Subcutaneous adipose tissue (tissue), 4 donors: ENCODE data around the gene S100PBP. TPM values are rescaled to one million over a fixed set of nuclear protein-coding genes. Genes with fewer than 3 reads are reported as not detected.

Source experiments
- total RNA-seq, 4 donors: library from RNA; depleted of rRNA; stranded (reverse); fragments of >200 nt; gene quantifications; one replicate each; pipeline ENCODE4 v1.1.0, GENCODE V29; 2016
- TF ChIP-seq, protein P1 (sequence below): fragments of 450-650 bp; IDR thresholded peaks from one replicate; pipeline ENCODE4 v1.5.1; 2016; ENCODE audit warnings: low read depth, mild to moderate bottlenecking, control low read depth, antibody characterized with exemption, moderate library complexity

Gene S100PBP
- total RNA-seq, 4 donors from 2014 or later, result 21.2 to 46.6 (median 37.3) TPM

GRCh38 chr1:32791881-32792280, 25.6 kb upstream of the S100PBP start:
- TF ChIP-seq, protein P1, sequence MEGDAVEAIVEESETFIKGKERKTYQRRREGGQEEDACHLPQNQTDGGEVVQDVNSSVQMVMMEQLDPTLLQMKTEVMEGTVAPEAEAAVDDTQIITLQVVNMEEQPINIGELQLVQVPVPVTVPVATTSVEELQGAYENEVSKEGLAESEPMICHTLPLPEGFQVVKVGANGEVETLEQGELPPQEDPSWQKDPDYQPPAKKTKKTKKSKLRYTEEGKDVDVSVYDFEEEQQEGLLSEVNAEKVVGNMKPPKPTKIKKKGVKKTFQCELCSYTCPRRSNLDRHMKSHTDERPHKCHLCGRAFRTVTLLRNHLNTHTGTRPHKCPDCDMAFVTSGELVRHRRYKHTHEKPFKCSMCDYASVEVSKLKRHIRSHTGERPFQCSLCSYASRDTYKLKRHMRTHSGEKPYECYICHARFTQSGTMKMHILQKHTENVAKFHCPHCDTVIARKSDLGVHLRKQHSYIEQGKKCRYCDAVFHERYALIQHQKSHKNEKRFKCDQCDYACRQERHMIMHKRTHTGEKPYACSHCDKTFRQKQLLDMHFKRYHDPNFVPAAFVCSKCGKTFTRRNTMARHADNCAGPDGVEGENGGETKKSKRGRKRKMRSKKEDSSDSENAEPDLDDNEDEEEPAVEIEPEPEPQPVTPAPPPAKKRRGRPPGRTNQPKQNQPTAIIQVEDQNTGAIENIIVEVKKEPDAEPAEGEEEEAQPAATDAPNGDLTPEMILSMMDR, result no peak

DNA sequence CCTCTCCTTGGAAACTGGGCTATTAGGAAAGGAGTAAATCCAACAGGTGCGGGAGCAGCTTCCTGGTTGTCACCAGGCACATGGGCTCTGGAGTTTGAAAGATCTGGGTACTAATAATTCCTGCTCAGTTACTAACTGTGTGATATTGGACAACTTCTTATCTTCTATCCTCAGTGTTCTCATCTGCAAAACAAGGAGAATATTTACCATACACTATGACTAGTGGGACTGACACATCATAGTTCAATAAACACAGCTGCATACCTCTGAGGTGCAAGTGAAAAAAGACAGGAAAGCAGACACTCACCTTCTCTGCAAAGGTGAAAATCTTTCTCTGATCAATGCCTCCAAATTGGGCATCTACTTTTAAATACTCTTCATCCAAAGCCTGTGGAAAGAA, 20.0 kb upstream of the S100PBP start:
- TF ChIP-seq, protein P1, result no peak

GRCh38 chr1:32798191-32798590, 19.3 kb upstream of the S100PBP start:
- TF ChIP-seq, protein P1, result no peak

DNA sequence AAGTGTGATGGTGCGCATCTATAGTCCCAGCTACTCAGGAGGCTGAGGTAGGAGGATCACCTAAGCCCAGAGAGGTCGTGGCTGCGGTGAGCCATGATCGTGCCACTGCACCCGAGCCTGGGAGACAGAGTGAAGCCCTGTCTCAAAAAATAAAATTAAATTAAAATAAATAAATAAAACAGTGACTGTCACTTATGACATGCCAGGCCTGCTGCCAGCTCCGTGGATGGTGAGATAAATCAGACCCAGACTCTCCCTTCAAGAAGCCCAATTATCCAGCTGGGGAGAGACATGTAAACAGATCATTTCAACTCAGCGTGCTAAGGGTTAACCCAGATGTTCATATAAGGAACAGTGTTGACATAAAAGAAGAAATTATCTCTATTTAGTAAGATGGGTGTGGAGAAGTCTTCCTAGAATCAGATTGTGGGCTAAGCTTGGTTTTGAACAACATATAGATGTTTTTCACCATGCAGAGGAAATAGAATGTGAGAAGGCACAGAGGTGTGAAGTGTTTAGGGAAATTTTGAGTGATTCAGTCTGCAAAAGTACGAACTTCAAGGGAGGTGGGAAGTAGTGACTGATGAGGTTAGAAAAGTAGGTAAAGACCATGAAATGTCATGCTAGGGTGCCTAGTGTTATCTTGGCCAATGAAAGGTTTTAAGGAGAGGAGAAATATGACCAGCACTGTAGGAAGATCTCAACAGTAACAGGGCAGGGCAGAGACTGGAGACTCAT, 18.6 kb upstream of the S100PBP start:
- TF ChIP-seq, protein P1, result no peak

- TF ChIP-seq, protein P1, result no peak
These were observed 16.2 kb upstream of the S100PBP start for GRCh38 chr1:32801096-32801715.

DNA sequence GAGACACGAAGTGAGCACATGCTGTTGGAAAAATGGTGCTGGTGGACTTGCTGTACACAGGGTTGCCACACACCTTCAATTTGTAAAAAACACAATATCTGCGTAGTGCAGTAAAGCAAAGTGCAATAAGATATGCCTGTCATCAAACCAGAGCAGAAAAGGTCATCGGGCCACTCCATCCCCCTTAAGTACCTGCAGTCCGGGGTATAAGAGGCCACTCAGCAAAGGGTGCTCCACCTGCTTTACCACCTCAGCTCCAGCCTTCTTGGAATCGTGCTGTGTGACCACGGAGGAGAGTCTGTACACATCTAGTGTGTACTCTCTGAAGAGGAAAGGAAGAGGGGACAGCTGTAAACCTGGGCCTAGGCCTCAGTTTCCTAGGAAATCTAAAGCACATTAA, 11.2 kb upstream of the S100PBP start:
- TF ChIP-seq, protein P1, result no peak

DNA sequence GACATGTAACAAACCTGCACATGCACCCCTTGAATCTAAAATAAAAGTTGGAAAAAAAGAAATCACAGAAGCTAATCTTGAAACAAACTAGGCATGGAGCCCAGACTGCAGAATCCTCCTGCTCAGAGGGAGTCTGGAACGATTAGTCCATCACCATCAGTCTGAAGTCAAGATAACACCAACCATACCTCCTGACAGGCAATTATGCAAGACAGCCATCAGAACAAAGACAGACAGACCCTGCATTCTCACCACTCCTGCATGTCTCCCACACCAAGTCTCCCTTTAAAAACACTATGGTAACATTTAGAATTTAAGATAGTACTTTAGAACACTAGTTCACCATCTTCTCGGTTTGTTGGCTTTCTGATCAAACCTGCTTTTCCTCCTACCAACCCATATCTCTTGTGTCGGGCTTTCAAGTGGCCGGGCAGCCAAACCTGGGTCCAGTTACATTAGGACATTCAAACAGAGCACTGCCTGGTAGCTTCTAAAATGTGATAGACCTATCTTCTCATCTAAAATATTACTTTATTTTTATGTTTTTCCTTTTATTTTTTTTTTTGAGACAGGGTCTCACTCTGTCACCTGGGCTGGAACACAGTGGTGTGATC, 10.4 kb upstream of the S100PBP start:
- TF ChIP-seq, protein P1, result no peak
